H9 (cell line): ENCODE measurements around the gene ZCCHC7. TPM values are rescaled to one million over a fixed set of nuclear protein-coding genes. Genes with fewer than 3 reads are reported as not detected.

Experiments used
- DNase-seq: peaks from one replicate; pipeline ENCODE4 v3.0.0-alpha.2; 2017
- H2AFZ ChIP-seq: one replicate; pipeline ENCODE4 v1.6.1; 2013; ENCODE audit warnings: mild to moderate bottlenecking, low read length, control low read depth, moderate library complexity
- H2AK5ac ChIP-seq: 2 replicates; pipeline ENCODE4 v1.6.1; 2013; ENCODE audit warnings: low read length, control low read depth, mixed read lengths; ENCODE audit not compliant: insufficient read length
- H2BK120ac ChIP-seq: one replicate; pipeline ENCODE4 v1.6.1; 2013; ENCODE audit warnings: low read depth, mild to moderate bottlenecking, low read length, control low read depth, inconsistent platforms; ENCODE audit not compliant: poor library complexity, severe bottlenecking
- H2BK12ac ChIP-seq: 2 replicates; pipeline ENCODE4 v1.6.1; 2013; ENCODE audit warnings: low read length, control low read depth, mixed read lengths, low read depth; ENCODE audit not compliant: insufficient read length
- H2BK15ac ChIP-seq: 2 replicates; pipeline ENCODE4 v1.6.1; 2013; ENCODE audit warnings: low read depth, low read length, control low read depth
- H2BK20ac ChIP-seq: one replicate; pipeline ENCODE4 v1.6.1; 2013; ENCODE audit warnings: low read depth, mild to moderate bottlenecking, low read length, control low read depth, inconsistent platforms; ENCODE audit not compliant: poor library complexity, severe bottlenecking
- H2BK5ac ChIP-seq: 2 replicates; pipeline ENCODE4 v1.6.1; 2013; ENCODE audit warnings: low read length, control low read depth, mixed read lengths; ENCODE audit not compliant: insufficient read length
- H3K14ac ChIP-seq: 2 replicates; pipeline ENCODE4 v1.6.1; 2013; ENCODE audit warnings: low read length, control low read depth; ENCODE audit not compliant: insufficient read depth
- H3K18ac ChIP-seq: 2 replicates; pipeline ENCODE4 v1.6.1; 2013; ENCODE audit warnings: low read depth, mild to moderate bottlenecking, mixed read lengths, low read length, control low read depth; ENCODE audit not compliant: insufficient read length
- H3K23ac ChIP-seq: 2 replicates; pipeline ENCODE4 v1.6.1; 2013; ENCODE audit warnings: low read length, control low read depth, mixed read lengths, low read depth; ENCODE audit not compliant: insufficient read length
- H3K23me2 ChIP-seq: 2 replicates; pipeline ENCODE4 v1.6.1; 2013; ENCODE audit warnings: low read depth, mild to moderate bottlenecking, mixed read lengths, low read length, control low read depth; ENCODE audit not compliant: insufficient read length, poor library complexity, severe bottlenecking
- H3K27ac ChIP-seq: 2 replicates; pipeline ENCODE4 v1.5.1; 2013; ENCODE audit warnings: low read length, control low read depth, mixed read lengths, low read depth; ENCODE audit not compliant: insufficient read length
- H3K27me3 ChIP-seq: 2 replicates; pipeline ENCODE4 v1.6.1; 2013; ENCODE audit warnings: low read length, control low read depth, inconsistent platforms; ENCODE audit not compliant: insufficient read depth
- H3K4ac ChIP-seq: 2 replicates; pipeline ENCODE4 v1.6.1; 2013; ENCODE audit warnings: low read depth, mild to moderate bottlenecking, control low read depth, inconsistent platforms, low read length, moderate library complexity
- H3K4me1 ChIP-seq: 2 replicates; pipeline ENCODE4 v1.6.1; 2013; ENCODE audit warnings: low read length, control low read depth, inconsistent platforms; ENCODE audit not compliant: insufficient read depth
- H3K4me2 ChIP-seq: 2 replicates; pipeline ENCODE4 v1.6.1; 2013; ENCODE audit warnings: low read length, control low read depth, mixed read lengths; ENCODE audit not compliant: insufficient read length, insufficient read depth
- H3K56ac ChIP-seq: 2 replicates; pipeline ENCODE4 v1.6.1; 2013; ENCODE audit warnings: low read depth, mild to moderate bottlenecking, mixed read lengths, low read length, control low read depth; ENCODE audit not compliant: insufficient read length
- H3K79me1 ChIP-seq: 2 replicates; pipeline ENCODE4 v1.6.1; 2013; ENCODE audit warnings: low read depth, mild to moderate bottlenecking, moderate library complexity, low read length, control low read depth, inconsistent platforms; ENCODE audit not compliant: insufficient read depth, poor library complexity, severe bottlenecking
- H3K79me2 ChIP-seq: 2 replicates; pipeline ENCODE4 v1.6.1; 2013; ENCODE audit warnings: low read length, control low read depth, inconsistent platforms; ENCODE audit not compliant: insufficient read depth
- H3K9ac ChIP-seq: 2 replicates; pipeline ENCODE4 v1.6.1; 2013; ENCODE audit warnings: low read length, control low read depth, mixed read lengths; ENCODE audit not compliant: insufficient read length; ENCODE audit errors: extremely low read depth
- H3K9me3 ChIP-seq: one replicate; pipeline ENCODE4 v1.6.1; 2013; ENCODE audit warnings: low read depth, low read length, inconsistent platforms; ENCODE audit not compliant: control insufficient read depth
- H3T11ph ChIP-seq: one replicate; pipeline ENCODE4 v1.6.1; 2013; ENCODE audit warnings: mild to moderate bottlenecking, low read length, control low read depth, inconsistent platforms
- H4K20me1 ChIP-seq: one replicate; pipeline ENCODE4 v1.6.1; 2013; ENCODE audit not compliant: control insufficient read depth, insufficient read length, insufficient read depth
- H4K5ac ChIP-seq: 2 replicates; pipeline ENCODE4 v1.6.1; 2013; ENCODE audit warnings: low read depth, mild to moderate bottlenecking, mixed read lengths, low read length, control low read depth; ENCODE audit not compliant: insufficient read length
- H4K8ac ChIP-seq: replicated peaks from 2 replicates; pipeline ENCODE4 v1.6.1; 2013; ENCODE audit warnings: low read length, control low read depth, mixed read lengths, low read depth; ENCODE audit not compliant: insufficient read length
- H4K91ac ChIP-seq: 2 replicates; pipeline ENCODE4 v1.6.1; 2013; ENCODE audit warnings: low read depth, mild to moderate bottlenecking, moderate library complexity, mixed read lengths, low read length, control low read depth; ENCODE audit not compliant: insufficient read length
- H3K27ac Mint-ChIP-seq, 3 experiments: 2 replicates in 2 of 3; 3 replicates in 1 of 3; pipeline ENCODE4 v1.8.0; 2020 to 2021; ENCODE audit warnings: mixed read lengths in 3 of 3, mild to moderate bottlenecking in 1 of 3, moderate library complexity in 1 of 3
- H3K27me3 Mint-ChIP-seq: 2 replicates; pipeline ENCODE4 v1.8.0; 2021; ENCODE audit warnings: low read depth, mild to moderate bottlenecking, moderate library complexity, mixed read lengths
- H3K36me3 Mint-ChIP-seq, 3 experiments: 2 replicates in 2 of 3; 3 replicates in 1 of 3; pipeline ENCODE4 v1.8.0; 2020 to 2021; ENCODE audit warnings: low read depth in 3 of 3, mixed read lengths in 3 of 3; ENCODE audit not compliant: insufficient read depth in 1 of 3
- H3K4me1 Mint-ChIP-seq, 2 experiments: 2 replicates each; pipeline ENCODE4 v1.8.0; 2020; ENCODE audit warnings: mixed read lengths in 2 of 2
- H3K4me3 Mint-ChIP-seq, 2 experiments: 2 replicates in 1 of 2; 3 replicates in 1 of 2; pipeline ENCODE4 v1.8.0; 2020 to 2021; ENCODE audit warnings: mild to moderate bottlenecking in 2 of 2, mixed read lengths in 2 of 2, moderate library complexity in 1 of 2
- H3K9me3 Mint-ChIP-seq, 2 experiments: 2 replicates in 1 of 2; 3 replicates in 1 of 2; pipeline ENCODE4 v1.8.0; 2020; ENCODE audit warnings: mild to moderate bottlenecking in 2 of 2, mixed read lengths in 2 of 2, moderate library complexity in 1 of 2
- WGBS: extraction: QIAGEN DNeasy Blood & Tissue Kit; methylation state at CpG from one replicate; pipeline ENCODE4 v1.1.7; 2013; ENCODE audit warnings: missing lambda C conversion rate, low lambda C conversion rate, mixed read lengths; ENCODE audit not compliant: insufficient read length; ENCODE audit errors: extremely low coverage; 5-methylcytosine and 5-hydroxymethylcytosine counted together
- total RNA-seq: library from RNA; stranded (reverse); gene quantifications from 2 replicates; pipeline ENCODE4 v1.2.1, GENCODE V29; 2021
- TF ChIP-seq, protein P1 (sequence below): fragments of 200-600 bp; sonication (generic); conservative IDR thresholded peaks from 3 replicates; pipeline ENCODE4 v1.8.0; 2021; ENCODE audit warnings: antibody characterized with exemption, mild to moderate bottlenecking

ZCCHC7 gene
- total RNA-seq, 1 experiment from 2014 or later = 20.3 TPM

DNA sequence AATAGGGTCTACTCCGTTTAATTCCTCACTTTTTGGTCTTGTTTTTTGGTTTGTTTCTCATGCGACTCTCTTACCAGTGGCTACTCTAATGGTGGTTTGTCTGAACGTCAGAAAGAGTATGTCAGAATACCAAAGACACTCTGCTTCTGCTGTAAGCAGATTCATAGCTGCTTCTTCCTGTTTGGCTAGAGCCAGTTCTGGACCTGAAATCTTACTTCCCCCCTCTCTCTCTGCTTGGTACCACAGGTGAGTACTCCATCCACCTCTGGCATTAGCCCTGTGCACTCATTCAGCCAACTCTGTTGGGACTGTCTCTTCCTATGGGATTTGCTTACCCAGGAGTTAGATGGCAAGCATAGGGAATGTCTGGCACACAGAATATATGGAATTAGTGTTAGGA, 6.6 kb downstream of the ZCCHC7 start:
- no peak overlapping the region for H3T11ph ChIP-seq
- Mint-ChIP-seq H3K9me3 (no peaks in the 10 kb centered on the region), H3K27ac (no peak overlapping the region)

More for the DNA sequence above, 6.6 kb downstream of the ZCCHC7 start:
- H3K23me2 ChIP-seq = no peaks in the 10 kb centered on the region
- H2BK15ac ChIP-seq = no peak overlapping the region
- no peaks in the 10 kb centered on the region for H3K27me3 ChIP-seq
- H3K4me1 ChIP-seq = no peaks in the 10 kb centered on the region
- no peak overlapping the region for H4K5ac ChIP-seq
- H4K8ac ChIP-seq = no peak overlapping the region
- H2BK12ac ChIP-seq = no peak overlapping the region
- no peak overlapping the region for H2BK120ac ChIP-seq
- no peak overlapping the region for H3K18ac ChIP-seq
- no peak overlapping the region for H3K9ac ChIP-seq
- peaks cover 0 to 3% of the 10 kb centered on the region in 2 experiments; a peak in 1 of 4 replicates for H3K4me1 Mint-ChIP-seq
- no peak overlapping the region for H3K56ac ChIP-seq
- no peak overlapping the region for H3K4me3 Mint-ChIP-seq
- H2BK5ac ChIP-seq = no peak overlapping the region
- H3K23ac ChIP-seq = no peak overlapping the region
- H3K4me2 ChIP-seq = no peak overlapping the region
- TF ChIP-seq, protein P1, sequence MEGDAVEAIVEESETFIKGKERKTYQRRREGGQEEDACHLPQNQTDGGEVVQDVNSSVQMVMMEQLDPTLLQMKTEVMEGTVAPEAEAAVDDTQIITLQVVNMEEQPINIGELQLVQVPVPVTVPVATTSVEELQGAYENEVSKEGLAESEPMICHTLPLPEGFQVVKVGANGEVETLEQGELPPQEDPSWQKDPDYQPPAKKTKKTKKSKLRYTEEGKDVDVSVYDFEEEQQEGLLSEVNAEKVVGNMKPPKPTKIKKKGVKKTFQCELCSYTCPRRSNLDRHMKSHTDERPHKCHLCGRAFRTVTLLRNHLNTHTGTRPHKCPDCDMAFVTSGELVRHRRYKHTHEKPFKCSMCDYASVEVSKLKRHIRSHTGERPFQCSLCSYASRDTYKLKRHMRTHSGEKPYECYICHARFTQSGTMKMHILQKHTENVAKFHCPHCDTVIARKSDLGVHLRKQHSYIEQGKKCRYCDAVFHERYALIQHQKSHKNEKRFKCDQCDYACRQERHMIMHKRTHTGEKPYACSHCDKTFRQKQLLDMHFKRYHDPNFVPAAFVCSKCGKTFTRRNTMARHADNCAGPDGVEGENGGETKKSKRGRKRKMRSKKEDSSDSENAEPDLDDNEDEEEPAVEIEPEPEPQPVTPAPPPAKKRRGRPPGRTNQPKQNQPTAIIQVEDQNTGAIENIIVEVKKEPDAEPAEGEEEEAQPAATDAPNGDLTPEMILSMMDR = no peak
- WGBS = no CpG with 5 or more reads among the region's 3 CpGs
- H3K79me1 ChIP-seq = no peaks in the 10 kb centered on the region
- peaks cover 2 to 10% (median 9%) of the 10 kb centered on the region in 3 experiments; a peak in 5 of 7 replicates for H3K36me3 Mint-ChIP-seq
- no peak overlapping the region for H3K14ac ChIP-seq
- H2BK20ac ChIP-seq = no peak overlapping the region
- peaks cover 6% of the 10 kb centered on the region; the same call in 1 of the 2 replicates for H3K79me2 ChIP-seq
- no peak overlapping the region for H3K27ac ChIP-seq
- H2AK5ac ChIP-seq = no peak overlapping the region
- no peak overlapping the region for H3K4ac ChIP-seq
- no peaks in the 10 kb centered on the region for H3K9me3 ChIP-seq
- no peak overlapping the region for H4K91ac ChIP-seq
- H2AFZ ChIP-seq = no peak overlapping the region
- no peak for DNase-seq
- no peaks in the 10 kb centered on the region for H4K20me1 ChIP-seq
- no peaks in the 10 kb centered on the region for H3K27me3 Mint-ChIP-seq
